K562 (cell line): ENCODE measurements around the gene FAM209A. TPM values are rescaled to one million over a fixed set of nuclear protein-coding genes. Genes with fewer than 3 reads are reported as not detected.

ENCODE experiments used
- ATAC-seq: fragments of 200-7000 bp; cut with Tn5 transposase; 3 replicates; pipeline ENCODE4 v1.9.1; 2020; ENCODE audit warnings: moderate library complexity
- BruUV-seq: library from RNA; stranded (reverse); fragments of 400-500 nt; replicated peaks from 2 replicates; lab custom pipeline; 2021; lab: Mats Ljungman, UMichigan
- CTCF ChIA-PET: fragments of 300-600 bp; formaldehyde crosslinking; extraction: SDS; loops from one replicate; lab custom pipeline; 2021; ENCODE audit warnings: low intra/inter-chr PET ratio; lab: Yijun Ruan, JAX
- POLR2A ChIA-PET: fragments of 300-600, 350-650 bp; sonication (Branson Sonifier 250); formaldehyde crosslinking; extraction: SDS; loops from one replicate; lab custom pipeline; 2021; ENCODE audit warnings: antibody characterized with exemption, inconsistent platforms; lab: Yijun Ruan, JAX
- DNase-seq, 4 experiments: peaks; one replicate each; pipeline versions ENCODE4 v3.0.0 to v3.0.0-alpha.2; 2011 to 2018; ENCODE audit warnings: low spot score in 3 of 4, mixed read lengths in 3 of 4; ENCODE audit errors: extremely low read depth in 1 of 4
- FAIRE-seq: peaks from 2 replicates; lab custom pipeline; 2011; peaks lifted over from hg19 to GRCh38; lab: Jason Lieb, UNC
- H2AFZ ChIP-seq: 2 replicates; pipeline ENCODE4 v1.6.0; 2011; ENCODE audit warnings: low read depth, low read length, control low read depth, inconsistent platforms
- H3K27ac ChIP-seq: fragments of 200-600 bp; 3 replicates; pipeline ENCODE4 v1.8.0; 2011; ENCODE audit warnings: low read depth, mild to moderate bottlenecking, control low read depth, inconsistent platforms, low read length, moderate library complexity, mixed read lengths; ENCODE audit errors: extremely low read depth
- H3K27me3 ChIP-seq, 2 experiments: fragments of 300-600 bp in 1 of 2; 2 replicates in 1 of 2; 3 replicates in 1 of 2; pipeline versions ENCODE4 v1.6.0 to v1.8.0; 2011; ENCODE audit warnings: inconsistent platforms in 2 of 2, low read length in 2 of 2, mild to moderate bottlenecking in 1 of 2, mixed read lengths in 1 of 2, moderate library complexity in 1 of 2; ENCODE audit not compliant: control insufficient read depth in 2 of 2, insufficient read depth in 2 of 2
- H3K36me3 ChIP-seq: fragments of 300-600 bp; 3 replicates; pipeline ENCODE4 v1.8.0; 2011; ENCODE audit warnings: mild to moderate bottlenecking, low read length, inconsistent platforms; ENCODE audit not compliant: control insufficient read depth, insufficient read depth
- H3K4me1 ChIP-seq, 2 experiments: fragments of 200-600 bp in 1 of 2; replicated peaks in 1 of 2; 2 replicates in 1 of 2; 3 replicates in 1 of 2; pipeline versions ENCODE4 v1.5.1 to v1.8.0; 2011; ENCODE audit warnings: inconsistent platforms in 2 of 2, low read length in 2 of 2, mild to moderate bottlenecking in 1 of 2, mixed read lengths in 1 of 2, moderate library complexity in 1 of 2; ENCODE audit not compliant: control insufficient read depth in 2 of 2, insufficient read depth in 2 of 2
- H3K4me2 ChIP-seq: 2 replicates; pipeline ENCODE4 v1.6.1; 2011; ENCODE audit warnings: low read length, control low read depth, inconsistent platforms, mixed read lengths; ENCODE audit not compliant: insufficient read depth
- H3K4me3 ChIP-seq: fragments of 200-600 bp; sonication (generic), shearing (Covaris generic); 2 replicates; pipeline ENCODE4 v1.5.1; 2016; ENCODE audit warnings: control low read depth, inconsistent platforms
- H3K79me2 ChIP-seq: fragments of 200-600 bp; 3 replicates; pipeline ENCODE4 v1.8.0; 2011; ENCODE audit warnings: low read length, inconsistent platforms; ENCODE audit not compliant: control insufficient read depth, insufficient read depth
- H3K9ac ChIP-seq, 2 experiments: 2 replicates each; pipeline versions ENCODE4 v1.6.0 to v1.6.1; 2011; ENCODE audit warnings: low read depth in 2 of 2, low read length in 2 of 2, control low read depth in 1 of 2, inconsistent platforms in 1 of 2, mild to moderate bottlenecking in 1 of 2, mixed read lengths in 1 of 2; ENCODE audit not compliant: insufficient read depth in 1 of 2
- H3K9me1 ChIP-seq: one replicate; pipeline ENCODE4 v1.6.0; 2011; ENCODE audit warnings: inconsistent platforms, mild to moderate bottlenecking, low read length, moderate library complexity; ENCODE audit not compliant: control insufficient read depth, insufficient read depth
- H3K9me3 ChIP-seq: replicated peaks from 2 replicates; pipeline ENCODE4 v1.5.1; 2011; ENCODE audit warnings: low read depth, low read length, inconsistent platforms; ENCODE audit not compliant: control insufficient read depth, insufficient read depth
- H4K20me1 ChIP-seq: replicated peaks from 2 replicates; pipeline ENCODE4 v1.6.1; 2011; ENCODE audit warnings: low read length, inconsistent platforms, mixed read lengths; ENCODE audit not compliant: control insufficient read depth, insufficient read depth
- ATF1 ChIP-seq, 2 experiments: fragments of 450-650 bp in 1 of 2; IDR thresholded peaks; 2 replicates each; pipeline ENCODE4 v1.6.1; 2016; ENCODE audit warnings: missing compliant biosample characterization in 1 of 2, missing genetic modification characterization in 1 of 2
- ZKSCAN3 ChIP-seq: fragments of 250-450 bp; sonication (Bioruptor Pico); IDR thresholded peaks from 2 replicates; pipeline ENCODE4 v1.4.0; 2020
- WGBS: fragments of 100-300 bp; shearing (Covaris generic); methylation state at CpG from one replicate; pipeline ENCODE4 v1.1.6; 2016; ENCODE audit warnings: low coverage, mixed read lengths; ENCODE audit not compliant: insufficient coverage; ENCODE audit errors: missing lambda C conversion rate; 5-methylcytosine and 5-hydroxymethylcytosine counted together
- in situ Hi-C: fragments of 300-500 bp; cut with MboI; formaldehyde crosslinking; loops from 4 replicates; pipeline ENCODE4 v1.15.0; 2018; ENCODE audit warnings: inconsistent platforms, mixed read lengths
- intact Hi-C: fragments of 100-400 bp; cut with micrococcal nuclease; formaldehyde crosslinking; loops from 2 replicates; pipeline ENCODE4 v1.14.2; 2022
- polyA plus RNA-seq, 8 experiments: library from polyadenylated mRNA; depleted of rRNA in 4 of 8; stranded (reverse) in 5 of 8; unstranded in 3 of 8; fragments of >200 nt; fragmentation: Nextera tagmentation in 2 of 8; fragmentation: Illumina TruSeq in 1 of 8; extraction: Ambion mirVana in 2 of 8; extraction: Trizol in 1 of 8; gene quantifications; 2 replicates each; pipeline versions ENCODE4 v1.2.1 to v1.2.3, GENCODE V29; 2011 to 2014; ENCODE audit warnings: inconsistent platforms in 1 of 8, missing spikeins in 1 of 8
- total RNA-seq, 7 experiments: library from RNA; depleted of rRNA in 6 of 7; stranded (reverse); fragments of >200 nt in 6 of 7; fragmentation: Illumina TruSeq in 2 of 7; extraction: Trizol in 2 of 7; gene quantifications; 2 replicates each; pipeline versions ENCODE4 v1.2.1 to v1.2.3, GENCODE V29; 2011 to 2021; ENCODE audit warnings: low replicate concordance in 1 of 7
- TF ChIP-seq, protein P1 (sequence below), 2 experiments: fragments of 450-650 bp in 1 of 2; sonication (generic) in 1 of 2; formaldehyde crosslinking in 1 of 2; IDR thresholded peaks in 1 of 2; conservative IDR thresholded peaks in 1 of 2; 2 replicates each; pipeline versions ENCODE4 v1.6.1 to v1.8.1; 2016 to 2023; ENCODE audit warnings: mild to moderate bottlenecking in 2 of 2, moderate library complexity in 2 of 2, inconsistent platforms in 1 of 2, missing genetic modification reagents in 1 of 2

The FAM209A gene
- total and polyA plus RNA-seq, 9 of the 15 experiments (the other 6 are each of a cell fraction or from before 2014, with no cell fraction given): 0.08 to 0.15 (median 0.11) TPM; not detected in 6

DNA sequence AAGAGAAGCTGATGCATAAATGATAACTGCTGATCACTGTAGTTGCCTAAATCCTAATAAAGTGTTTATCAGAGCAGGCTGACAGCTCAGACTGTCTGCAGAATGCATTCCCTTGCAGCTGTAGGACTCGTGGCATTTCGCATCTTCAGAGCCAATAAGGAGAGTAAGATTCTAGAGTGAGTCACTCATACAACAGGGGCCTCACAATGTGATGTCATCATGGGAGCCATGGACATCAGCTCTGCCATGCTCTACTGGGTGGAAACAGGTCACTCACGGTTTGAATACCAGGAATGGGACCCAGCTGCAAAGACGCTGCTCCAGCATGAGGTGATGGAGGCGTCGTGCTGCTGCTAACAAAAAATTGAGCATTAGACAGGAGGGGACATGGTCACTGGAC lies 15.9 kb downstream of the FAM209A start:
- Histone ChIP-seq H4K20me1 (no peaks in the 10 kb centered on the region), H3K27ac (no peak overlapping the region), H3K4me2 (no peak overlapping the region), H3K79me2 (no peaks in the 10 kb centered on the region), H3K4me1 (no peaks in the 10 kb centered on the region; a peak in 2 of 5 replicates), H3K9me3 (no peaks in the 10 kb centered on the region), H3K9me1 (no peaks in the 10 kb centered on the region), H3K36me3 (no peaks in the 10 kb centered on the region), H3K4me3 (no peak overlapping the region), H2AFZ (no peak overlapping the region), H3K9ac (no peak overlapping the region), H3K27me3 (peaks cover 16 to 35% of the 10 kb centered on the region in 2 experiments; a peak in 4 of 5 replicates)
- 4% methylated on average over 6 of the region's 6 CpGs for WGBS
- peak; percentile 55 for ATAC-seq
- ChIA-PET POLR2A (interaction anchor here (1.6 kb wide), 1 partner anchor 128 kb away, joined by 3 read pairs; the partner anchor contains the start of gene CASS4), CTCF (no interaction called here)
- intact Hi-C loops (no loop called here), in situ Hi-C loops (no loop called here)
- TF ChIP-seq ATF1 (CRISPR knock-in tag; IDR thresholded peaks at IDR 0.05): no peak
- 0 out of 2 replicates have a peak, but pooled peaks have one; percentile 13 for TF ChIP-seq ATF1 (tag; IDR thresholded peaks at IDR 0.05)
- no peak for TF ChIP-seq ZKSCAN3 (CRISPR knock-in tag)
- TF ChIP-seq, protein P1, sequence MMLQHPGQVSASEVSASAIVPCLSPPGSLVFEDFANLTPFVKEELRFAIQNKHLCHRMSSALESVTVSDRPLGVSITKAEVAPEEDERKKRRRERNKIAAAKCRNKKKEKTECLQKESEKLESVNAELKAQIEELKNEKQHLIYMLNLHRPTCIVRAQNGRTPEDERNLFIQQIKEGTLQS (IDR thresholded peaks at IDR 0.05): peak; percentile 55; the same call in 1 of the 2 replicates
- TF ChIP-seq, protein P1 (CRISPR knock-in tag; conservative IDR thresholded peaks at IDR 0.05): no peak
- peak in 1 of 4 experiments; percentile 9 for DNase-seq
- BruUV-seq: no TSS peak
- FAIRE-seq: no peak
